ENCODE results near the gene GMPPB. TPM values are rescaled to one million over a fixed set of nuclear protein-coding genes. Genes with fewer than 3 reads are reported as not detected.
A peak's percentile ranks its signal among the peaks of the same experiment; 100 is the strongest.

The GMPPB gene
- total and polyA plus RNA-seq, 2 of the 8 experiments (the other 6 are each of a cell fraction or from before 2014, with no cell fraction given): 20.9 to 23.9 TPM

DNA sequence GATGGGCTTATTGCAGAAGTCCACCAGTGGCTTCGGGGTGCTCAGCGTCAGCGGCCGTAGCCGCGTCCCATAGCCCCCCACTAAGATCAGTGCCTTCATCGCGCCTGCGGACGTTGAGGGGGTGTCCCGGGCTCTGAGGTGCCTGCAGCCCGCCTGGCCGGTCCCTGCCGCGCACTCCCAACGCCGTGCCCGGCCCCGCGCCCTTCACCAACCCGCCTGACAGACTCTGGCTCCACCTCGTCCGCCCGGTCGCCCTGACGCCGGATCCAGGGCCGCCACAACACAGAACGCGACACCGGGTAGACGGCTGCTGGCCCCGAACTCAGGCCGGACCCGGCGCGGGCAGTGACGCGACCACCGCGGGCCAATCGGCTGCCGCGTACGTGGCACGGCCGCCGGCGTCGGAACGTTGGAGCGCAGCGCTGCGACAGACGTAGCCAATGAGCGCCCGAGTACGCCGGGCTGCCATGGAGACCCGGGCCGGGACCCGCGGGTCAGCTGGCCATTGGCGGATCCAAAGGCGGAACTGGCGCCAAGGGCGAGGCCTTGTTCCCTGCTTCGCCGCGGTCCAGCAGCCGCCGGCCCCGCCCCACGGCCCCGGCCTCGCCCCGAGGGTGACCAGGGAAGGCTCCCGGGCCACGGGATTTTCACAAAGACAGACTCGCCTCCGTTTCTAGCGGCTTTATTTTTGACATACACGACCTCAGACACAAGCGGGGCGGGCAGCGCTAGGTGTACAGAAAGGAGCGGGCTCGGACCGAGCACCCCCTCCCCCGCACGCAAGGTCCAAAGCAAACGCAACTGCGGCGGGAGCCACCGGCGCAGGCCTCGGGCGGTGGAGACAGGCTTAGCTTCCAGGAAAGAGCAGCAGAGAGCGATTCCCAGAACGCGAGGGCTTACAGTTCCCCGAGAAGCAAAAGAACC lies at the start of gene GMPPB (continued):
- TF ChIP-seq SRF (IDR thresholded peaks at IDR 0.05; ENCODE audit: low read depth, low read length) (peak; percentile 71), TAF7 (optimal IDR thresholded peaks at IDR 0.05; ENCODE audit: borderline replicate concordance, low read depth, low read length) (peak; percentile 52), SAP30 (IDR thresholded peaks at IDR 0.05; ENCODE audit: insufficient read depth, insufficient replicate concordance, low read length) (no peak), SIRT6 (IDR thresholded peaks at IDR 0.05; ENCODE audit: low read length) (no peak), BCL11A (IDR thresholded peaks at IDR 0.05; ENCODE audit: low read depth in 2 of 2, low read length in 2 of 2) (no peak), FOSL1 (IDR thresholded peaks at IDR 0.05; ENCODE audit: insufficient read depth, low read depth, low read length) (no peak), BACH1 (IDR thresholded peaks at IDR 0.05; ENCODE audit: low read length) (no peak), HDAC6 (IDR thresholded peaks at IDR 0.05; ENCODE audit: low read depth, low read length) (no peak), EGR1 (IDR thresholded peaks at IDR 0.05; ENCODE audit: borderline replicate concordance, low read depth, low read length) (no peak), RXRA (IDR thresholded peaks at IDR 0.05; ENCODE audit: insufficient read depth, low read depth, low read length) (no peak), ZNF274 (IDR thresholded peaks at IDR 0.05; ENCODE audit: borderline replicate concordance, extremely low read depth, low read length) (no peak), NRF1 (IDR thresholded peaks at IDR 0.05; ENCODE audit: low read depth, low read length) (no peak), GTF2F1 (IDR thresholded peaks at IDR 0.05; ENCODE audit: borderline replicate concordance, low read depth, low read length) (no peak), CTBP2 (IDR thresholded peaks at IDR 0.05; ENCODE audit: borderline replicate concordance, insufficient read depth, insufficient read length, low read length) (no peak), YY1 (IDR thresholded peaks at IDR 0.05; ENCODE audit: low read depth, low read length) (no peak), RNF2 (IDR thresholded peaks at IDR 0.05; ENCODE audit: borderline replicate concordance, low read depth, low read length, missing control alignments, poor library complexity, severe bottlenecking) (no peak)

Measured in H1 (cell line).